ENCODE measurements around the gene XPA.
A peak's percentile ranks its signal among the peaks of the same experiment; 100 is the strongest.

GRCh38 chr9:97710356-97711222, 13.4 kb upstream of the XPA start:
- TF ChIP-seq, protein P1, sequence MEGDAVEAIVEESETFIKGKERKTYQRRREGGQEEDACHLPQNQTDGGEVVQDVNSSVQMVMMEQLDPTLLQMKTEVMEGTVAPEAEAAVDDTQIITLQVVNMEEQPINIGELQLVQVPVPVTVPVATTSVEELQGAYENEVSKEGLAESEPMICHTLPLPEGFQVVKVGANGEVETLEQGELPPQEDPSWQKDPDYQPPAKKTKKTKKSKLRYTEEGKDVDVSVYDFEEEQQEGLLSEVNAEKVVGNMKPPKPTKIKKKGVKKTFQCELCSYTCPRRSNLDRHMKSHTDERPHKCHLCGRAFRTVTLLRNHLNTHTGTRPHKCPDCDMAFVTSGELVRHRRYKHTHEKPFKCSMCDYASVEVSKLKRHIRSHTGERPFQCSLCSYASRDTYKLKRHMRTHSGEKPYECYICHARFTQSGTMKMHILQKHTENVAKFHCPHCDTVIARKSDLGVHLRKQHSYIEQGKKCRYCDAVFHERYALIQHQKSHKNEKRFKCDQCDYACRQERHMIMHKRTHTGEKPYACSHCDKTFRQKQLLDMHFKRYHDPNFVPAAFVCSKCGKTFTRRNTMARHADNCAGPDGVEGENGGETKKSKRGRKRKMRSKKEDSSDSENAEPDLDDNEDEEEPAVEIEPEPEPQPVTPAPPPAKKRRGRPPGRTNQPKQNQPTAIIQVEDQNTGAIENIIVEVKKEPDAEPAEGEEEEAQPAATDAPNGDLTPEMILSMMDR (IDR thresholded peaks at IDR 0.05) = peak; percentile 64 to 86 (median 80)
- TF ChIP-seq EP300 (IDR thresholded peaks at IDR 0.05) (no peak), POLR2AphosphoS5 (IDR thresholded peaks at IDR 0.05) (no peak)
